HEK293T (cell line): ENCODE measurements around the gene THSD4.

Experiments
- CTCF ChIA-PET: fragments of 350-600 bp; formaldehyde crosslinking; extraction: SDS; loops from one replicate; lab custom pipeline; 2021; ENCODE audit warnings: antibody characterized with exemption, inconsistent platforms; lab: Yijun Ruan, JAX
- POLR2A ChIA-PET: fragments of 350-600 bp; formaldehyde crosslinking; extraction: SDS; loops from one replicate; lab custom pipeline; 2020; ENCODE audit warnings: antibody characterized with exemption, inconsistent platforms; lab: Yijun Ruan, JAX
- DNase-seq: peaks from one replicate; pipeline ENCODE4 v3.0.0; 2012; ENCODE audit warnings: mixed read lengths; ENCODE audit errors: extremely low spot score
- ARNT ChIP-seq: fragments of 450-650 bp; IDR thresholded peaks from 2 replicates; pipeline ENCODE4 v1.6.1; 2017; ENCODE audit warnings: mild to moderate bottlenecking
- BHLHE40 ChIP-seq: fragments of 450-650 bp; IDR thresholded peaks from 2 replicates; pipeline ENCODE4 v1.6.1; 2016; ENCODE audit warnings: mild to moderate bottlenecking, moderate library complexity, borderline replicate concordance
- CTBP1 ChIP-seq: fragments of 450-650 bp; IDR thresholded peaks from 2 replicates; pipeline ENCODE4 v1.6.1; 2016; ENCODE audit warnings: borderline replicate concordance
- ELF4 ChIP-seq: fragments of 450-650 bp; IDR thresholded peaks from 2 replicates; pipeline ENCODE4 v1.6.1; 2017; ENCODE audit warnings: antibody characterized with exemption
- FOXA1 ChIP-seq: fragments of 450-650 bp; IDR thresholded peaks from 2 replicates; pipeline ENCODE4 v1.6.1; 2016; ENCODE audit warnings: mild to moderate bottlenecking
- FOXK2 ChIP-seq: fragments of 450-650 bp; IDR thresholded peaks from 2 replicates; pipeline ENCODE4 v1.6.1; 2016; ENCODE audit warnings: mild to moderate bottlenecking
- FOXM1 ChIP-seq: fragments of 450-650 bp; IDR thresholded peaks from 2 replicates; pipeline ENCODE4 v1.6.1; 2017; ENCODE audit warnings: mild to moderate bottlenecking, borderline replicate concordance
- HDGF ChIP-seq: fragments of 450-650 bp; IDR thresholded peaks from 2 replicates; pipeline ENCODE4 v1.6.1; 2017; ENCODE audit warnings: antibody characterized with exemption, borderline replicate concordance
- L3MBTL2 ChIP-seq: fragments of 450-650 bp; conservative IDR thresholded peaks from 2 replicates; pipeline ENCODE4 v1.6.1; 2016; ENCODE audit warnings: mild to moderate bottlenecking
- LEF1 ChIP-seq: fragments of 450-650 bp; IDR thresholded peaks from 2 replicates; pipeline ENCODE4 v1.6.1; 2017; ENCODE audit warnings: mild to moderate bottlenecking, borderline replicate concordance
- NFRKB ChIP-seq: fragments of 450-650 bp; IDR thresholded peaks from 2 replicates; pipeline ENCODE4 v1.6.1; 2016; ENCODE audit warnings: mild to moderate bottlenecking, moderate library complexity
- PKNOX1 ChIP-seq: fragments of 450-650 bp; IDR thresholded peaks from 2 replicates; pipeline ENCODE4 v1.6.1; 2016
- SP1 ChIP-seq: fragments of 450-650 bp; IDR thresholded peaks from 2 replicates; pipeline ENCODE4 v1.6.1; 2017
- SUZ12 ChIP-seq: fragments of 450-650 bp; IDR thresholded peaks from 2 replicates; pipeline ENCODE4 v1.6.1; 2016; ENCODE audit warnings: mild to moderate bottlenecking
- TARDBP ChIP-seq: fragments of 450-650 bp; IDR thresholded peaks from 2 replicates; pipeline ENCODE4 v1.6.1; 2016
- ZNF384 ChIP-seq: fragments of 450-650 bp; IDR thresholded peaks from 2 replicates; pipeline ENCODE4 v1.6.1; 2016

THSD4 gene

GRCh38 chr15:71215126-71215894, 100.0 kb downstream of the THSD4 start:
- no peak for TF ChIP-seq FOXK2
- TF ChIP-seq ZNF384, result no peak
- no peak for TF ChIP-seq SP1
- no peak for TF ChIP-seq SUZ12
- no peak for TF ChIP-seq CTBP1
- ChIA-PET CTCF (interaction anchor here (0.6 kb wide), 1 partner anchor 368 kb away, joined by 4 read pairs; no protein-coding TSS in a partner anchor), POLR2A (interaction anchor here (0.8 kb wide), 1 partner anchor 14 kb away, joined by 4 read pairs; no protein-coding TSS in a partner anchor)
- DNase-seq, result no peak

GRCh38 chr15:71218272-71218805, 103.1 kb downstream of the THSD4 start:
- POLR2A ChIA-PET, result no interaction called here
- no peak for DNase-seq
- CTCF ChIA-PET, result no interaction called here
- TF ChIP-seq L3MBTL2 (no peak), HDGF (no peak), SP1 (no peak), PKNOX1 (no peak), SUZ12 (no peak), FOXA1 (no peak), CTBP1 (no peak), TARDBP (no peak), FOXK2 (no peak), ELF4 (no peak)

GRCh38 chr15:71219101-71219500, 103.8 kb downstream of the THSD4 start:
- CTCF ChIA-PET, result no interaction called here
- POLR2A ChIA-PET, result no interaction called here
- TF ChIP-seq TARDBP (no peak), SUZ12 (no peak), NFRKB (no peak), FOXK2 (no peak), PKNOX1 (no peak), HDGF (no peak), L3MBTL2 (no peak), ZNF384 (no peak), BHLHE40 (no peak)
- DNase-seq, result no peak

GRCh38 chr15:71219645-71220044, 104.4 kb downstream of the THSD4 start:
- no peak for DNase-seq
- CTCF ChIA-PET, result no interaction called here

GRCh38 chr15:71220828-71221227, 105.6 kb downstream of the THSD4 start:
- TF ChIP-seq L3MBTL2, result no peak
- TF ChIP-seq HDGF, result no peak
- no peak for TF ChIP-seq SUZ12
- no peak for TF ChIP-seq SP1
- ChIA-PET CTCF (no interaction called here), POLR2A (no interaction called here)
- DNase-seq, result no peak

More at GRCh38 chr15:71219645-71220044, 104.4 kb downstream of the THSD4 start:
- TF ChIP-seq FOXM1, result no peak
- TF ChIP-seq SP1, result no peak
- no peak for TF ChIP-seq LEF1
- no peak for TF ChIP-seq BHLHE40
- no peak for TF ChIP-seq SUZ12
- TF ChIP-seq L3MBTL2, result no peak
- no peak for TF ChIP-seq ARNT
- no peak for TF ChIP-seq NFRKB
- TF ChIP-seq TARDBP, result no peak
- no peak for TF ChIP-seq ZNF384
- no peak for TF ChIP-seq ELF4
- no peak for TF ChIP-seq PKNOX1
- no peak for TF ChIP-seq HDGF
- TF ChIP-seq FOXK2, result no peak
- no peak for TF ChIP-seq FOXA1
- no peak for TF ChIP-seq CTBP1
- POLR2A ChIA-PET, result no interaction called here

GRCh38 chr15:71221417-71221816, 106.1 kb downstream of the THSD4 start:
- DNase-seq, result no peak
- TF ChIP-seq LEF1 (no peak), HDGF (no peak), FOXM1 (no peak), SP1 (no peak), ELF4 (no peak), BHLHE40 (no peak), NFRKB (no peak)
- POLR2A ChIA-PET, result no interaction called here
- CTCF ChIA-PET, result interaction anchor here (1.5 kb wide), 1 partner anchor 219 kb away, joined by 5 read pairs; no protein-coding TSS in a partner anchor
